C4-2B (cell line): ENCODE measurements around the gene ETS1.

Experiments used
- H3K27ac ChIP-seq: fragments of 450-650 bp; 2 replicates; pipeline ENCODE4 v1.5.1; 2017
- ZFX ChIP-seq: fragments of 450-650 bp; IDR thresholded peaks from 2 replicates; pipeline ENCODE4 v1.6.1; 2017
- TF ChIP-seq, protein P1 (sequence below): fragments of 450-650 bp; conservative IDR thresholded peaks from 2 replicates; pipeline ENCODE4 v1.5.1; 2017; ENCODE audit warnings: mild to moderate bottlenecking

ETS1 gene

DNA sequence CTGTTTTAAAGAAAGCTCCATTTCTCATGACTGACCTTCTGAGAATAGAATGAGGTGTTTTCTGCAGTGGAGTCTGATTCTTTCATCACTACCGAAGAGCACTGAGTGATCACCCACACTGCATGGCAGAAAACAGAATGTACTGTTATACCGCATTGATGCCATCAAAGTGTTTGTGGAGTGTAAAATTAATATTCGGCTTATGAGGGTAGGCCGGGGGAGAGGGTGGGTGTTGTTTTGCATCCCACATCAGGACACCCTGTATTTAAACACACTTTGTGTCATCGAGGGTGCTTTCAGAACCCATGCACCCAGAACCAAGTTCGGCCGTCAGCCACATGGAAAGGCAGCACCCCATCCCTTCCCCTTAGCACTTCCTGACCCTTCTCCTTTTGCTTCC lies 41.3 kb upstream of the ETS1 start:
- TF ChIP-seq, protein P1, sequence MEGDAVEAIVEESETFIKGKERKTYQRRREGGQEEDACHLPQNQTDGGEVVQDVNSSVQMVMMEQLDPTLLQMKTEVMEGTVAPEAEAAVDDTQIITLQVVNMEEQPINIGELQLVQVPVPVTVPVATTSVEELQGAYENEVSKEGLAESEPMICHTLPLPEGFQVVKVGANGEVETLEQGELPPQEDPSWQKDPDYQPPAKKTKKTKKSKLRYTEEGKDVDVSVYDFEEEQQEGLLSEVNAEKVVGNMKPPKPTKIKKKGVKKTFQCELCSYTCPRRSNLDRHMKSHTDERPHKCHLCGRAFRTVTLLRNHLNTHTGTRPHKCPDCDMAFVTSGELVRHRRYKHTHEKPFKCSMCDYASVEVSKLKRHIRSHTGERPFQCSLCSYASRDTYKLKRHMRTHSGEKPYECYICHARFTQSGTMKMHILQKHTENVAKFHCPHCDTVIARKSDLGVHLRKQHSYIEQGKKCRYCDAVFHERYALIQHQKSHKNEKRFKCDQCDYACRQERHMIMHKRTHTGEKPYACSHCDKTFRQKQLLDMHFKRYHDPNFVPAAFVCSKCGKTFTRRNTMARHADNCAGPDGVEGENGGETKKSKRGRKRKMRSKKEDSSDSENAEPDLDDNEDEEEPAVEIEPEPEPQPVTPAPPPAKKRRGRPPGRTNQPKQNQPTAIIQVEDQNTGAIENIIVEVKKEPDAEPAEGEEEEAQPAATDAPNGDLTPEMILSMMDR: no peak
- TF ChIP-seq ZFX: no peak
- H3K27ac ChIP-seq: no peak overlapping the region

DNA sequence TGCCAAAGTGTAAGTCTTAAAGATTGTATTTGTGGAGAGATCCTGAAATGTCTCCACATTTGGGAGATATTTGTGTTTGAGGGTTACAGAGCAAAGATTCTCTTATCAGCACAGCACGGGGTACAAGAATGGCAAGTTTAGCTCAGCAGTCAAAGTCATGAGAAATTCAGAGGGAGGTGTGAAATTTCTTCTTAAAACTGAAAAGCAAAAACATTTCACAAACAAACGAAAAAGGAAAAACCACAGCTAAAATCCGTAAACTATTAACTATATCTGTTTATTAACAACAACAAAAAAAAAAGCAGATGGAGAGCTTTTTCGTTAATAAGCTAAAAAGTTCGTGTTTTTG lies 40.9 kb upstream of the ETS1 start:
- H3K27ac ChIP-seq: no peak overlapping the region
- TF ChIP-seq, protein P1: no peak
- TF ChIP-seq ZFX: no peak

- H3K27ac ChIP-seq: no peak overlapping the region
- TF ChIP-seq, protein P1: no peak
- TF ChIP-seq ZFX: no peak
These were observed 40.4 kb upstream of the ETS1 start for GRCh38 chr11:128627666-128628324.

- TF ChIP-seq ZFX: no peak
- TF ChIP-seq, protein P1: no peak
These were observed 39.7 kb upstream of the ETS1 start for GRCh38 chr11:128626913-128627665.

DNA sequence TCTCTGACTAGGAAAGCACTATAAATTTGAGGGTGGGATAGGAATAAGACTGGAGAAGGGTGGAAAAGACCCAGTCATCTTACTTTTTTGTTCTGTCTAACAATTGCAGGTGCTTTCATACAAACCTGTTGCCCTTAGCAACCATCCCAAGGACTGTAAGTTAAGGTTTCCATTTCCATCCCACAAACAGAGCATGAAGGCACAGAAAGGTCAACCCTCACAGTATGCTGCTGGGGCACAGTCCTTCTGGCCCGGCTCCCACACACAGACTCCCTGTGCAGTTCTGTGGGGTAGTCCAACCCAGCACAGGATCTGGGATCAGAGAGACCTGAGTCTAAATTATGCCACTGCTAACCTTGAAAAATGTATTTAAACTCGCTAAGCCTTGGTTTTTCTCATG lies 38.4 kb upstream of the ETS1 start:
- H3K27ac ChIP-seq: no peak overlapping the region
- TF ChIP-seq ZFX: no peak

More at GRCh38 chr11:128626913-128627665, 39.7 kb upstream of the ETS1 start:
- no peak overlapping the region for H3K27ac ChIP-seq

GRCh38 chr11:128625326-128625725 lies 38.0 kb upstream of the ETS1 start:
- H3K27ac ChIP-seq: no peak overlapping the region
- TF ChIP-seq, protein P1: no peak
- TF ChIP-seq ZFX: no peak

DNA sequence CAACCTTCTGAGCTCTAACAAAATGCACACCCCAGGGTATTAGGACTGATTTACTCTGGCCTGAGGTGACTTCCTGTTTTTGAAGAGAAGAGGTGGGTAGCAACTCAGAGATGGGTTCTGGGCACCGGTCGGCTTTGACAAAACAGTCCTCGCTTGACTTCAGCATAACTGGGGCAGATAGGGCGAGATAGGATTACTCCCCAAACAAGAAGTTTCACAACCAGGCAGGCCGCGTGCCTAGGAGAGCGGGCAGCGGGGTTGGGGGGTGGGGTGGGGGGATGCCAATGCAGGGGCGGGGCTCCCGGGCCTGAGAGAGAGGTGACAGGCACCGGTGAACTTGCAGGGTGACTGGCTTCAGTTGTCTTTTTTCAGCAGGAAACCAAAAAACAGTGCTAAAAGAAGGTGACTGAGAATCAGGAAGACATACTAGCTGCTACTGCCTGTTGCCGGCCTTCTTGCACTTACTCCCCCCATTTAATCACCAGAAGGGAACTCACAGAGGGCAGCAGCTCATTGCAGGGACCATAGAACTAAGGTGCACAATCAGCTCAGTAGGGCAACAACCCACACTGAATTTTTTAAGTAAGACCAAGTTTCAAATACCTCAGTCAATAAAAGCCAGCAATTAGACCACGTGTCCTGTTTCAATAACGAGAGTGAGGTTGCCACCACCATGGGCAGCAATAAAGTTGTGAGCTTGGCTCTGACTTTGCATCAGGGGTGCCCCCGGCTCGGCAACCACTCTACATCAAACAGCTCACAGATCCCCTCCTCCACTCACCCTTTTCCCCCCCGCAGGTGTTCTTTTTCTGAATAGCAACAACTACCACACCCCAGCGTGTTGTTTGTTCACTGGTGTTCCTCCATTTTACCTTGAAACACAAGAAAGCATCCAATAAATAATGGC lies 37.2 kb upstream of the ETS1 start:
- no peak overlapping the region for H3K27ac ChIP-seq

More for the DNA sequence above, 37.2 kb upstream of the ETS1 start:
- TF ChIP-seq, protein P1: no peak
- no peak for TF ChIP-seq ZFX
